Neutrophil (primary cell): ENCODE results near the gene NEU3.

Experiments used
- H3K27ac ChIP-seq: fragments of 200-600 bp; sonication (generic); 2 replicates; pipeline ENCODE4 v1.5.1; 2016; ENCODE audit warnings: mild to moderate bottlenecking, moderate library complexity
- H3K27me3 ChIP-seq: fragments of 200-600 bp; sonication (generic); 2 replicates; pipeline ENCODE4 v1.6.0; 2016; ENCODE audit warnings: mild to moderate bottlenecking
- H3K36me3 ChIP-seq: fragments of 200-600 bp; sonication (generic); 2 replicates; pipeline ENCODE4 v1.5.1; 2017
- H3K4me1 ChIP-seq, 2 experiments: fragments of 200-600 bp in 1 of 2; sonication (generic) in 1 of 2; 1 replicate in 1 of 2; 2 replicates in 1 of 2; pipeline versions ENCODE4 v1.5.1 to v1.6.1; 2013 to 2016; ENCODE audit warnings: low read depth in 1 of 2, low read length in 1 of 2, mild to moderate bottlenecking in 1 of 2, moderate library complexity in 1 of 2; ENCODE audit not compliant: control insufficient read depth in 1 of 2, insufficient read depth in 1 of 2
- H3K4me3 ChIP-seq, 2 experiments: fragments of 200-600 bp in 1 of 2; sonication (generic) in 1 of 2; 1 replicate in 1 of 2; 2 replicates in 1 of 2; pipeline ENCODE4 v1.5.1; 2013 to 2016; ENCODE audit warnings: low read depth in 1 of 2, low read length in 1 of 2, mild to moderate bottlenecking in 1 of 2, moderate library complexity in 1 of 2
- H3K9me3 ChIP-seq: fragments of 200-600 bp; sonication (generic); 2 replicates; pipeline ENCODE4 v1.5.1; 2016
- TF ChIP-seq, protein P1 (sequence below): fragments of 200-600 bp; sonication (generic); IDR thresholded peaks from 2 replicates; pipeline ENCODE4 v1.5.1; 2016; ENCODE audit warnings: antibody characterized with exemption

NEU3 gene

DNA sequence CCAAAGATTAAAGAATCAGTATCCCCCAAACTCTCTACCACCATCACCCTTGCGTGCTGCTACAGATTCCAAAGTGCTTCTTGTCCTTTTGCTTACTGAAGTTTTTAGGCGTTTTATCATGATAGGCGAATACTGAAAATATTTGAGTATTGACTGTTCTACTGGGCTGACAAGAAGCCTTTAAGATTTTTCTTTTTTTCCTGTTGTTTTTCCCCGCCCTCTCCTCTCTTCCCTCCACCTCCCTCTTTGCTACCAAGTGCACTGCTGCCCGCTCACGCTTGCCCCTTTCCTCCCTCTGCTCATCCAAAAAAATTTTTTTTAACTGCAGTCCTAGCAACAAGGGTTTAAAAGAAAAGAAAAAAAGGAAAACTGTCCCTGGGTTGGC, 39.0 kb upstream of the NEU3 start:
- peaks cover 22 to 26% of the 10 kb centered on the region in 2 experiments for H3K4me1 ChIP-seq
- H3K27me3 ChIP-seq: no peaks in the 10 kb centered on the region
- TF ChIP-seq, protein P1, sequence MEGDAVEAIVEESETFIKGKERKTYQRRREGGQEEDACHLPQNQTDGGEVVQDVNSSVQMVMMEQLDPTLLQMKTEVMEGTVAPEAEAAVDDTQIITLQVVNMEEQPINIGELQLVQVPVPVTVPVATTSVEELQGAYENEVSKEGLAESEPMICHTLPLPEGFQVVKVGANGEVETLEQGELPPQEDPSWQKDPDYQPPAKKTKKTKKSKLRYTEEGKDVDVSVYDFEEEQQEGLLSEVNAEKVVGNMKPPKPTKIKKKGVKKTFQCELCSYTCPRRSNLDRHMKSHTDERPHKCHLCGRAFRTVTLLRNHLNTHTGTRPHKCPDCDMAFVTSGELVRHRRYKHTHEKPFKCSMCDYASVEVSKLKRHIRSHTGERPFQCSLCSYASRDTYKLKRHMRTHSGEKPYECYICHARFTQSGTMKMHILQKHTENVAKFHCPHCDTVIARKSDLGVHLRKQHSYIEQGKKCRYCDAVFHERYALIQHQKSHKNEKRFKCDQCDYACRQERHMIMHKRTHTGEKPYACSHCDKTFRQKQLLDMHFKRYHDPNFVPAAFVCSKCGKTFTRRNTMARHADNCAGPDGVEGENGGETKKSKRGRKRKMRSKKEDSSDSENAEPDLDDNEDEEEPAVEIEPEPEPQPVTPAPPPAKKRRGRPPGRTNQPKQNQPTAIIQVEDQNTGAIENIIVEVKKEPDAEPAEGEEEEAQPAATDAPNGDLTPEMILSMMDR: no peak
- H3K4me3 ChIP-seq: peak overlapping the region; percentile 81 to 91
- peak overlapping the region; percentile 83 for H3K27ac ChIP-seq
- H3K36me3 ChIP-seq: peaks cover 6% of the 10 kb centered on the region
- no peaks in the 10 kb centered on the region for H3K9me3 ChIP-seq

DNA sequence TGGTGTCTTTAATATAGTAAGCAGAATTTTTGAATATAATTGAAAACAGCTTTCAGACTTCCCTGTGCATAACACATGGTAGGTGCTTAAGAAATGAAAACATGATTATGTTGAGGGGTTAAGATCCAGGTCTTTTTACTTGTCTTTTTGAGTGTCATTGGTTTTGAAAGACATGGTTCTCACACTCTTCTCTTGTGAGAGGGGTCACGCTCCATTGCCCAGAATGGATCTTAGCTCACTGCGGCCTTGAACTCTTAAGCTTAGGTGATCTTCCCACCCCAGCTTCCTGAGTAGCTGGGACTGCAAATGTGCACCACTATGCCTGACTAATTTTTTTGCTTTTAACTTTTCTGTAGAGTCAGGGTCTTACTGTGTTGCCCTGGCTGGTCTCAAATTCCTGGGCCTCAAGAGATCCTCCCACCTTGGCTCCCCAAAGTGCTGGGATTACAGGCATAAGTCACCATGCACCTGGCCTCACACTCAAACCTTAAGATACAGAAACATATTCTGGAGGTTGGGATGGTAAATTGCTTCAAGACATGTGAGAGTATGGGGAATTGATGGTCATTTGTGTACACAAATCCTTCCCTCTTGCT, 38.3 kb upstream of the NEU3 start:
- peaks cover 22 to 26% of the 10 kb centered on the region in 2 experiments for H3K4me1 ChIP-seq

DNA sequence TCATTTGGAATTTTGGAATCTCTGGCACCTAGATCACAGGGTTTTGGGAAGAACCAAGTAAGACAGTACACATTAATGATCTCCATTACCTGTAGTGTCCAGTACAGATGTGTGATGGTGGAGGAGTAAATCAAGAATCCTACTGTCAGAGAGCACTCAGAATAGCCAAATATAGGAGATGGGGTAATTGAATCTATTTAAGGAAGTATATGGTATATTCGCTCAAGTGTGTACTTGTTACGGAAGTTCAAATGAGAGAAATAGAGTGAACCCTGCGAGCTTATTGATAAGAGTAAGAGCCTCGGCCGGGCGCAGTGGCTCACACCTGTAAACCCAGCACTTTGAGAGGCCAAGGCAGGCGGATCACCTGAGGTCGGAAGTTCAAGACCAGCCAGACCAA, 37.5 kb upstream of the NEU3 start:
- peaks cover 22 to 26% of the 10 kb centered on the region in 2 experiments for H3K4me1 ChIP-seq

More for the DNA sequence above, 38.3 kb upstream of the NEU3 start:
- H3K27ac ChIP-seq: no peak overlapping the region
- peaks cover 6% of the 10 kb centered on the region for H3K36me3 ChIP-seq
- no peaks in the 10 kb centered on the region for H3K9me3 ChIP-seq
- TF ChIP-seq, protein P1: no peak
- peak overlapping the region in 1 of 2 experiments; percentile 81 for H3K4me3 ChIP-seq
- no peaks in the 10 kb centered on the region for H3K27me3 ChIP-seq

DNA sequence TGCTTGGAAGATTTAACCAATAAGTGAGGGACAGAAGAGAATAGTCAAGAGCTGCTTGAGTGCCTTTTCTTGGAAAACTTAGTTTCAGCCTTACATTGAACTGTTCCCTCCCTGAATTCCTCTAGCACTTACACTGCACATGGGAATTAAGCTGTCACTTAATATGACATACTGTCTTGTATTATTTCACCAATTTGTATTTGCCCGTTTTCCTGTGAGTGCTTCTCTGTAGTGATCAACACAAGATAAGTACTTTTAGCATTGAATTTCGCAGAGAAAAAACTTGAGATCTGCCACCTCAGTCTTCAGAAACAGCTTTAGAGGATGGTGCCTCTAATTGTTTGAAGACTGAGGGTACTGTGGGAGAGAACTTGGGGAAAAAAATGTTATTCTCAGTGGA, 36.0 kb upstream of the NEU3 start:
- TF ChIP-seq, protein P1: no peak
- Histone ChIP-seq H3K4me1 (peaks cover 22 to 26% of the 10 kb centered on the region in 2 experiments), H3K4me3 (no peak overlapping the region), H3K27ac (no peak overlapping the region), H3K27me3 (no peaks in the 10 kb centered on the region), H3K9me3 (no peaks in the 10 kb centered on the region), H3K36me3 (peaks cover 6% of the 10 kb centered on the region)

More for the DNA sequence above, 37.5 kb upstream of the NEU3 start:
- no peaks in the 10 kb centered on the region for H3K9me3 ChIP-seq
- no peak overlapping the region for H3K27ac ChIP-seq
- H3K4me3 ChIP-seq: no peak overlapping the region
- H3K27me3 ChIP-seq: no peaks in the 10 kb centered on the region
- H3K36me3 ChIP-seq: peaks cover 6% of the 10 kb centered on the region
- TF ChIP-seq, protein P1: no peak

DNA sequence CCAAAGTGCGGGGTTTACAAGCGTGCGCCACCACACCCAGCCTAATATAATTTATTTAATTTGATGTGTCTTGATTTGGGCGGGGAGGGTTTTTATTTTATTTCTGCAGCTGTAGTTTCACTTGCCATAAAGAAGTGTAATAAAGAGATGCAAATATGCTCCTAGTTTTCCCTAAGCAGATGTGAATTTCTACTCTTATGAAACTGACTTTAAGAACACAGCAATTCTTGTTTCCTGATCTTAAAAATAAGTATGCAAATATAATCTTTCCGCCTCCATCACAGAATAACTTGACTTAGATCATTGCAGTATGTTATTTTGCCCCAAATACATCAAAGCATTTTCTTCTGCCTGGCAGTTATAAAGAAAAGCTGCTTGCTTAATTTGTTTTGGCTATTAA, 35.3 kb upstream of the NEU3 start:
- no peak overlapping the region for H3K4me3 ChIP-seq

More for the DNA sequence above, 35.3 kb upstream of the NEU3 start:
- no peaks in the 10 kb centered on the region for H3K27me3 ChIP-seq
- no peaks in the 10 kb centered on the region for H3K9me3 ChIP-seq
- TF ChIP-seq, protein P1: no peak
- H3K4me1 ChIP-seq: peaks cover 17 to 19% of the 10 kb centered on the region in 2 experiments
- H3K36me3 ChIP-seq: peaks cover 6% of the 10 kb centered on the region
- H3K27ac ChIP-seq: no peak overlapping the region
